ENCODE measurements around the gene OR52D1. TPM values are rescaled to one million over a fixed set of nuclear protein-coding genes. Genes with fewer than 3 reads are reported as not detected.

OR52D1 gene
- total RNA-seq: not detected in 2 replicates

DNA sequence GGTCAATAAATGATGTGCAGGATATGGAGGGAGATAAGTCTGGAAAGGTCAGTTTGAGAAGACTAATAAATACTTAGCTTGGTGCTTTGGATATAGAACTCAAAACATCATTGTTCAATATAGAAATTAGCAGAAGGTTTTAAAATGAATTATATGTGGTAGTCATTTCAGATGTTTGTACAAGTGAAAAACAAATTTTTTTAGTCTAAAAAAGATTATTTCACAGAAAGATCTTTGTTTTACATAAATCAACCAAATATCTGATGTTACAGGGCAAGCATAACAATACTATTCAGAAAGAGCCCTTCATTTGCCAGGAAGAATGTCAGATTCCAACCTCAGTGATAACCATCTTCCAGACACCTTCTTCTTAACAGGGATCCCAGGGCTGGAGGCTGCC lies at the start of gene OR52D1:
Gene OR52D1 (plus strand): TSS at position 301 of the 400 bp plus-strand sequence. CDS start 22 bp downstream, at position 323.

GRCh38 chr11:5441414-5441813 lies 47.1 kb upstream of the OR52D1 start, which contains the start of gene OR51I1:
Gene OR51I1 (minus strand): TSS chr11:5441514. CDS start chr11:5441514, 0 bp downstream.

GRCh38 chr11:5449023-5449422 lies 39.5 kb upstream of the OR52D1 start, which contains the start of gene OR51I2:
Gene OR51I2 (plus strand): TSS chr11:5449323. CDS start chr11:5453489, 4,166 bp downstream.

DNA sequence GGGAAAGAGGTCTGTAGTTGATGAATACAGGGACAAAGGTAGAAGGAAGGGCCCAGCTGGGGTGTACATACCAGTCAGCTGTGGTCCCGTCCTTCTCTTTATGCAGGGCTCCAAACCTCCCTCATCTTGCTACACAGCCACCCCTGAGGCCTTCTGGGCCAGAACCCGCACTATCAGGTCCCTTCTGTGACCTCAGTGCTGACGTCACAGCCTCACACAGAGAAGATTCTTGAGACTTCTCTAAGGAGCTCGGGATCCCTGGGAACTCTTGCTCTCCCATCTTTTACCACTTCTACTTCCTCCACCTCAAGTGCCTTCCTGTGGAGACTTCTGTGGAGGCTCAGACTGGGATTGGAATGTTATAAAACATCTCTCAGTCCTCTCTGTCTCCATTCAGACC lies 21.3 kb downstream of the OR52D1 start, which contains the start of gene UBQLN3:
Gene UBQLN3 (minus strand): TSS at position 155 of the 400 bp plus-strand sequence. CDS start 399 bp downstream, outside the sequence.

GRCh38 chr11:5516599-5516998 lies 28.1 kb downstream of the OR52D1 start, which contains the start of gene UBQLNL:
Gene UBQLNL (minus strand): TSS chr11:5516699. CDS start chr11:5516441, 258 bp downstream.

Other genes starting within 250 kb of the OR52D1 start
- not detected in 2 replicates for gene HBG1, start 238.8 kb upstream of the OR52D1 start, total RNA-seq
- not detected in 2 replicates for gene HBG2, start 233.9 kb upstream of the OR52D1 start, total RNA-seq
- not detected in 2 replicates for gene HBE1, start 218.7 kb upstream of the OR52D1 start, total RNA-seq
- not detected in 2 replicates for gene OR51B4, start 186.7 kb upstream of the OR52D1 start, total RNA-seq
- not detected in 2 replicates for gene OR51B2, start 164.4 kb upstream of the OR52D1 start, total RNA-seq
- 0.32 TPM in 1 of 2 replicates, not detected in the other for gene OR51B5, start 145.2 kb upstream of the OR52D1 start, total RNA-seq
- gene OR51B6, start 137.2 kb upstream of the OR52D1 start, total RNA-seq: not detected in 2 replicates
- not detected in 2 replicates for gene OR51M1, start 104.9 kb upstream of the OR52D1 start, total RNA-seq
- not detected in 2 replicates for gene OR51Q1, start 66.6 kb upstream of the OR52D1 start, total RNA-seq
- gene OR51I1, start 47.2 kb upstream of the OR52D1 start, total RNA-seq: not detected in 2 replicates
- gene OR51I2, start 39.4 kb upstream of the OR52D1 start, total RNA-seq: not detected in 2 replicates
- gene UBQLN3, start 21.3 kb downstream of the OR52D1 start, total RNA-seq: 0.12 and 0.16 TPM in 2 replicates
- 0.32 and 0.49 TPM in 2 replicates for gene UBQLNL, start 28.0 kb downstream of the OR52D1 start, total RNA-seq
- gene OR52H1, start 59.9 kb downstream of the OR52D1 start, total RNA-seq: 0.81 TPM in 1 of 2 replicates, not detected in the other
- gene OR52B6, start 92.2 kb downstream of the OR52D1 start, total RNA-seq: not detected in 2 replicates
- 4.5 and 8.3 TPM in 2 replicates for gene TRIM6, start 108.0 kb downstream of the OR52D1 start, total RNA-seq
- 6.8 and 11.2 TPM in 2 replicates for gene TRIM34, start 136.3 kb downstream of the OR52D1 start, total RNA-seq
- 30.7 and 32.6 TPM in 2 replicates for gene TRIM5, start 196.4 kb downstream of the OR52D1 start, total RNA-seq
- gene TRIM22, start 201.1 kb downstream of the OR52D1 start, total RNA-seq: 143 and 164 TPM in 2 replicates
- 0.12 TPM in 1 of 2 replicates, not detected in the other for gene OR56B1, start 247.8 kb downstream of the OR52D1 start, total RNA-seq

All from hair follicle dermal papilla cell (primary cell).